Measurements from ENCODE around the gene CEBPZ. TPM values are rescaled to one million over a fixed set of nuclear protein-coding genes. Genes with fewer than 3 reads are reported as not detected.
"Not testable (repeated sequence)": the region's sequence is repeated elsewhere in the genome, so short reads cannot be mapped to it uniquely, and the experiment has no call there.

The CEBPZ gene
- total and polyA plus RNA-seq, 2 donors (not counting 1 experiment from before 2014, with no cell fraction given) = 19.9 to 48.9 TPM

DNA sequence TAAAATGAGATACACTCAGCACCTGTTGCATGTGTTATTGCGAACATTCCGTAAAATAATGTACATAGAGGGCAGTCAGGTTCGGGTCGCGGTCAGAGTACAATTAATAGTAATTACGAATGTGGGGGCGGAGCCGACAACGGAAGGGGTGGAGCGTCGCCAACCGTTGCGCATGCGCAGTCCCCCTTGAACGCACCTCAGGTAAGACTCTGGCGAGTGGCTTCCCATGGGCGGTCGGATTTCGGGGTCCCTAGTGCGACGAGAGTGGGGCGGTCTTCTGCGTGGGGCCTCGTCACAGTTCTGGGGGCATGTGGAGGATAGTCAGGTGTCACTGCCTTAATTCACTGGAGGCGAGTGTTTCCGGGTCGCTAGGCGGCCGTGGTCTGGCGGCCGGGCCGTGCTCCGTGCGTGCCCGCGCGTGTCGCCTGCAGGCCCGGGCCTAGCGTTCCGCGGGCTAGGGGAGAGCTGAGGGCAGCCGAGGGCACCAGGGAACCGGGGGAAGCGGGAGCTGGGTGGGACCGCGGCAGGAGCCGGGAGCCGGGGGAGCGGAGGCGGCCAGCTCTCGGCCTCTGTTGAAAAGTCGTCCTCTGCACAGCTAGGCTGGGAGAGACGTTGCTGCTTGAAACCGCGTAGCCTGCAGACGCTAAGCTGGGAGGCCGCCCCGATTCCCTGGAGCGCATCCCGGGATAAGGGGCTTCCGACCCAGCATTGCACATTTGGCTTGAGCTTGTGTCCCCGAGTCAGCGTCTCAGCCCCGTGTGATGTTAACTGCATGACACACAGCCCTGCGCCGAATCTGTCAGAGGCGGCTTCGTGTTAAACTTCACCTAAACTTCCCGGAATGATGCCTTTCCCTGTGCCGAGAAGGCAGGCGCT, 34.8 kb downstream of the CEBPZ start, which contains the start of gene CEBPZOS:
CEBPZOS (plus strand) TSS at position 177 of the 876 bp plus-strand sequence. CDS start 3,209 bp downstream, outside the sequence.
- peaks cover 34% of the 10 kb centered on the region for H3K79me2 ChIP-seq (ENCODE audit: control insufficient read depth, insufficient read depth, low read length)
- H3K27ac ChIP-seq (ENCODE audit: insufficient read depth, low read length) = peak within 1 kb of the TSS; percentile 79
- peak within 1 kb of the TSS; percentile 96 for H3K4me2 ChIP-seq (ENCODE audit: extremely low read depth, insufficient read depth, low read length)
- H3K36me3 ChIP-seq (ENCODE audit: control insufficient read depth, insufficient read depth, low read length) = no peaks in the 10 kb centered on the region
- H3K9ac ChIP-seq (ENCODE audit: insufficient read depth, low read length) = peak within 1 kb of the TSS; percentile 73
- no peaks in the 10 kb centered on the region for H4K20me1 ChIP-seq (ENCODE audit: control insufficient read depth, extremely low read depth, insufficient read depth, low read length)
- H3K4me1 ChIP-seq (ENCODE audit: control insufficient read depth, extremely low read depth, insufficient read depth, low read length) = no peaks in the 10 kb centered on the region
- H3K27me3 ChIP-seq (ENCODE audit: control insufficient read depth, insufficient read depth, low read length) = no peaks in the 10 kb centered on the region
- TF ChIP-seq, protein P1, sequence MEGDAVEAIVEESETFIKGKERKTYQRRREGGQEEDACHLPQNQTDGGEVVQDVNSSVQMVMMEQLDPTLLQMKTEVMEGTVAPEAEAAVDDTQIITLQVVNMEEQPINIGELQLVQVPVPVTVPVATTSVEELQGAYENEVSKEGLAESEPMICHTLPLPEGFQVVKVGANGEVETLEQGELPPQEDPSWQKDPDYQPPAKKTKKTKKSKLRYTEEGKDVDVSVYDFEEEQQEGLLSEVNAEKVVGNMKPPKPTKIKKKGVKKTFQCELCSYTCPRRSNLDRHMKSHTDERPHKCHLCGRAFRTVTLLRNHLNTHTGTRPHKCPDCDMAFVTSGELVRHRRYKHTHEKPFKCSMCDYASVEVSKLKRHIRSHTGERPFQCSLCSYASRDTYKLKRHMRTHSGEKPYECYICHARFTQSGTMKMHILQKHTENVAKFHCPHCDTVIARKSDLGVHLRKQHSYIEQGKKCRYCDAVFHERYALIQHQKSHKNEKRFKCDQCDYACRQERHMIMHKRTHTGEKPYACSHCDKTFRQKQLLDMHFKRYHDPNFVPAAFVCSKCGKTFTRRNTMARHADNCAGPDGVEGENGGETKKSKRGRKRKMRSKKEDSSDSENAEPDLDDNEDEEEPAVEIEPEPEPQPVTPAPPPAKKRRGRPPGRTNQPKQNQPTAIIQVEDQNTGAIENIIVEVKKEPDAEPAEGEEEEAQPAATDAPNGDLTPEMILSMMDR (conservative IDR thresholded peaks at IDR 0.05 in 1 of 2, IDR thresholded peaks at IDR 0.05 in 1 of 2; ENCODE audit: low read depth in 1 of 2, low read length in 2 of 2) = no peak
- no peak for TF ChIP-seq EZH2 (IDR thresholded peaks at IDR 0.05; ENCODE audit: low read length, missing control alignments)
- peak; percentile 69 to 83 for DNase-seq (ENCODE audit: low read depth in 2 of 2)
- no peaks in the 10 kb centered on the region for H3K9me3 ChIP-seq (ENCODE audit: control insufficient read depth, insufficient read depth, low read depth, low read length)
- peak within 1 kb of the TSS; percentile 51 to 92 (median 68) for H3K4me3 ChIP-seq (replicated peaks in 1 of 4; ENCODE audit: control extremely low read depth in 1 of 4, insufficient read depth in 1 of 4, low read depth in 3 of 4, low read length in 4 of 4)
- peak within 1 kb of the TSS; percentile 89 for H2AFZ ChIP-seq (ENCODE audit: low read length)

DNA sequence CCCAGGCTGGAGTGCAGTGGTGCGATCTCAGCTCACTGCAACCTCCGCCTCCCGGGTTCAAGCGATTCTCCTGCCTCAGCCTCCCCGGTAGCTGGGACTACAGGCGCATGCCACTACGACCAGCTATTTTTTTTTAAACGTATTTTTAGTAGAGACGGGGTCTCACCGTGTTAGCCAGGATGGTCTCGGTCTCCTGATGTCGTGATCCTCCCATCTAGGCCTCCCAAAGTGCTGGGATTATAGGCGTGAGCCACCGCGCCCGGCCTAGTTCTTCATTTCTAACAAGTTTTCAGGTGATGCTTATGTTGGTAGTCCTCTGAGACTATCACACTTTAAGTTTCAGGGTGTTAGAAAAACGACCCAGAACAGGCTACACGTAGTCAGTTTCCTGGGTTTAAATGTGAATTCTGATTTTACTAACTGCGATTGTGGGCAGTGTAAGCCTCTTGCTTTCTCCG, 35.5 kb downstream of the CEBPZ start:
- Histone ChIP-seq H3K9ac (ENCODE audit: insufficient read depth, low read length) (peak overlapping the region; percentile 73), H3K4me3 (replicated peaks in 1 of 4; ENCODE audit: control extremely low read depth in 1 of 4, insufficient read depth in 1 of 4, low read depth in 3 of 4, low read length in 4 of 4) (peak overlapping the region; percentile 51 to 92 (median 68)), H3K79me2 (ENCODE audit: control insufficient read depth, insufficient read depth, low read length) (peaks cover 34% of the 10 kb centered on the region), H3K27ac (ENCODE audit: insufficient read depth, low read length) (peak overlapping the region; percentile 79), H2AFZ (ENCODE audit: low read length) (peak overlapping the region; percentile 89), H3K4me2 (ENCODE audit: extremely low read depth, insufficient read depth, low read length) (peak overlapping the region; percentile 70)
- not testable (repeated sequence) for H3K9me3 ChIP-seq (ENCODE audit: control insufficient read depth, insufficient read depth, low read depth, low read length); DNase-seq (ENCODE audit: low read depth in 2 of 2); H3K36me3 ChIP-seq (ENCODE audit: control insufficient read depth, insufficient read depth, low read length); H3K27me3 ChIP-seq (ENCODE audit: control insufficient read depth, insufficient read depth, low read length); H4K20me1 ChIP-seq (ENCODE audit: control insufficient read depth, extremely low read depth, insufficient read depth, low read length); H3K4me1 ChIP-seq (ENCODE audit: control insufficient read depth, extremely low read depth, insufficient read depth, low read length)

DNA sequence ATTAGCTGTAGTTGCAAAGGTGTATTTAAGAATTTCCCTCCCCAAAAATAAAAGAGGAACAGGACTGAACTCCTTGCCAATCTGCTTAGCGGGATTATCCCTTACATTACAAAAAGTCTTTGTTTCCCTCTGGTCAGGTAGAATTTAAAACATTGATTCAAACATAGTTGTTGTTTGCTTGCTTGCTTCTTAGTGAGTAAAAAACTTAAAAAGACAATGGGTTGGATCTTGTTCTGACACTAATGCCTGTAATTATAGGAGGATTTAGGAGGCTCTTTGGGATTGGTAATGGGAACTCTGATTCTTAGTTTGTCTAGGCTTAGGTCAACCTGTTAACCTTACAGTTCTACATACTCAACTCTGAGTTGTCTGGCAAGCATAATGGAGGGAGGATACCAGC, 38.8 kb downstream of the CEBPZ start:
- Histone ChIP-seq H4K20me1 (ENCODE audit: control insufficient read depth, extremely low read depth, insufficient read depth, low read length) (no peaks in the 10 kb centered on the region), H3K9ac (ENCODE audit: insufficient read depth, low read length) (no peak overlapping the region), H3K79me2 (ENCODE audit: control insufficient read depth, insufficient read depth, low read length) (peaks cover 9% of the 10 kb centered on the region), H3K9me3 (ENCODE audit: control insufficient read depth, insufficient read depth, low read depth, low read length) (no peaks in the 10 kb centered on the region), H3K36me3 (ENCODE audit: control insufficient read depth, insufficient read depth, low read length) (no peaks in the 10 kb centered on the region), H3K27ac (ENCODE audit: insufficient read depth, low read length) (no peak overlapping the region), H3K4me3 (replicated peaks in 1 of 4; ENCODE audit: control extremely low read depth in 1 of 4, insufficient read depth in 1 of 4, low read depth in 3 of 4, low read length in 4 of 4) (no peak overlapping the region), H3K4me1 (ENCODE audit: control insufficient read depth, extremely low read depth, insufficient read depth, low read length) (no peaks in the 10 kb centered on the region), H3K4me2 (ENCODE audit: extremely low read depth, insufficient read depth, low read length) (no peak overlapping the region), H3K27me3 (ENCODE audit: control insufficient read depth, insufficient read depth, low read length) (no peaks in the 10 kb centered on the region), H2AFZ (ENCODE audit: low read length) (no peak overlapping the region)
- no peak for DNase-seq (ENCODE audit: low read depth in 2 of 2)
- no peak for TF ChIP-seq EZH2 (IDR thresholded peaks at IDR 0.05; ENCODE audit: low read length, missing control alignments)
- TF ChIP-seq, protein P1 (conservative IDR thresholded peaks at IDR 0.05 in 1 of 2, IDR thresholded peaks at IDR 0.05 in 1 of 2; ENCODE audit: low read depth in 1 of 2, low read length in 2 of 2) = no peak
